HG02973 (cell line): ENCODE results near the gene NUDT12.

ENCODE experiments used
- ATAC-seq: cut with Tn5 transposase; IDR thresholded peaks from one replicate; pipeline ENCODE4 v1.9.1; 2021; ENCODE audit warnings: moderate library complexity; ENCODE audit not compliant: unreplicated experiment

Gene NUDT12

DNA sequence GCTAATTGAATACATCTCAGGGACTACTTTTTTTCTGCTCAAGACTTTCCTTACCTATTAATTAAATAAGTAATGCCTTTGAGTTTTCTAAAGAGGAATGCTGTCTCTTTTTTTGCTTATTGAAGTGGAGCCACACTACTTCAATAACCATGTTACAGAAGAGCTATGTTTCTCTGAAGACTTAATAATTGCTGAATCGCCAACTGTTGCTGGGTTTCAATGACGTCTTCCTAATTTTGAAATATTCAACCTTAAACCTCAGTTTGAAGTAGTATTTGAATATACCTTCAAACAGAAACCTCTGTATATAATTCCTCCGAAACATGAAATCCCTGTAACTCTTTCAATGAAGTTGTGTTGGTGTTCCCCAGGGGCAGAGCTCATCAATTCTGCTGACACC, 21.0 kb downstream of the NUDT12 start:
- no peak for ATAC-seq

DNA sequence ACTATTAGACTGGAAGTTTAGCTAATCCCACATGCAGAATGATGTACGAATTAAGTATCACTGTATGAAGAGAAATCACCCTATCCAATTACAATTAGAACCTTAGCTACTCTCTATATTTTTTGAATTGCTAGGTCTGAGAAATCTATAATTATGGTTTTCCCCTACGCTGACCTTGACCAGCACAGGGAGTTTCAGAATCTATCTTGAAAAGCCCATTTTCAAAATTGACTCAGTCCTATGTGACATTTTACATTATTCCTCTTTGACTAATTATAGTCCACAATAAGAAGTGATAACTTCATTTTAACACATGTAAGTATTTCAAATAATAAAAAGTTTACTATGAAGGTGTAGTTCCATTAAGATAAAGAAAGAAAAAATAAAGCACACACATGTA, 21.5 kb downstream of the NUDT12 start:
- ATAC-seq, result no peak

DNA sequence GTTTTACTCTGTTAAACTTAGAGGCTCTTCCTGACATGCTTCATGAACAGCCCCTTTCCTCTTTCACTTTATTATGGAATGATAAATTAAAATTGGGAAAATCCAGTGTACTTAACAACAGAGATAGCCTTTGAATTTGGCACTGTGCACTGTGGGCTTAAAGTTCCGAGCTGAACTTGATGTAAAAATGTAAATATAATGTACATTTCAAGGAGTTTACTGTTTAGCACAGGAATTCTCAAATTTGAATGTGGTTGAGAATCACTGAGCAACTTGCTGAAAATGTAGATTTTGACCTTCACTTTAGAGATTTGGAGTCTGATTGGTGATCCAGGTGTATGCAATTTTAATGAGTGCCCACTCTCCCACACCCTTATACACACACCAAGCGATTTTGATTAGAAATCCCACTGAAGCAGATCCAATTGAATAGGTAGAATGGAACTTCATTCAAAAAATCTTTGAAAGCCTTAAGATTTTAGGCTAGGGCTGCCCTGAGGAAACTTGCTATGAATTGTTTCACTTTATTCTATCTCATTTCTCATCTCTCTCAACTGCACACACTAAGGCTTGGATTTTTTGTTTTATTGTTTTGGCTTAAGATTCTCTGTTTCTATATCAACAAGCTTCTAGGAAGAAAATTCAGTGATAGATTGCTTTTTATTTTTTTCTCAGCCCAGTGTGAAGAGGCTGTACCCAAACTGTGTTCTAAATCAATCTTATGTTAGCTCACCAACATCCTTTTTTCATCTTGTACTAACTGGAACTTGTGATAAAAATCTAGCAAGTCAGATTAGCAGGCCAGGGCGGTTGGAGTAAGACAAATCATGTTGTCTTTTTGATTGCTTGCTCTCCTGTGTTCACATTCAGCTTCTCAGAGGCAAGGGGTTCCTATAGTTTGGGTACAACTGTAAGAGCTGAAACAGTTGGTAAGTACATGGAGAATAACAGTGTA, 22.9 kb downstream of the NUDT12 start:
- no peak for ATAC-seq

DNA sequence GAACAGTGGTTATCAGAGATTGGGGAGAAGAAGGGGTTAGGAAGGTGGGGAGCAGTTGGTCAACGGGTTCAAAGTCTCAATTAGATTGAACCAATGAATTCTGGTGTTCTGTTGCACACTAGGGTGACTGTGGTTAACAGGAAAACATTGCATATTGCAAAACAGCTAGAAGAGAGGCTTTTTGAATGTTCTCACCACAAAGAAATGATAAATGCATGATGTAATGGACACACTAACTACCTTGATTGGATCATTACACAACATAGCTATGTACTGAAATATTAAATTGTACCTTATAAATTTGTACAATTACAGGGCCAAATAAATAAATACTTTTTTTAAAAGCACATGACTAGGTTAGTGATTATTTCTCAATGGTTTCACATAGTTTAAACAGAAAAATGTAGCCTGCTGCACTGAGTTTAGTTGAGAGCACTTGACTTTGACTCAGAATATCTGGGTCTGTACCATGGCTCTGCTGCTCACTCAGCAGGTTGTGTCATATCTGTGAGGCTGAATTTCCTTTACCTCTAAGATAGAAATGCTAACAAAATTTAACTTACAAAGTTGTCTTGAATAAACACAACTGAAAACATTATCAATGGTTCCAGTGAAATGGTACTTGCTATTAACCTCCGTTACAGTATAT, 30.4 kb downstream of the NUDT12 start:
- ATAC-seq, result no peak

DNA sequence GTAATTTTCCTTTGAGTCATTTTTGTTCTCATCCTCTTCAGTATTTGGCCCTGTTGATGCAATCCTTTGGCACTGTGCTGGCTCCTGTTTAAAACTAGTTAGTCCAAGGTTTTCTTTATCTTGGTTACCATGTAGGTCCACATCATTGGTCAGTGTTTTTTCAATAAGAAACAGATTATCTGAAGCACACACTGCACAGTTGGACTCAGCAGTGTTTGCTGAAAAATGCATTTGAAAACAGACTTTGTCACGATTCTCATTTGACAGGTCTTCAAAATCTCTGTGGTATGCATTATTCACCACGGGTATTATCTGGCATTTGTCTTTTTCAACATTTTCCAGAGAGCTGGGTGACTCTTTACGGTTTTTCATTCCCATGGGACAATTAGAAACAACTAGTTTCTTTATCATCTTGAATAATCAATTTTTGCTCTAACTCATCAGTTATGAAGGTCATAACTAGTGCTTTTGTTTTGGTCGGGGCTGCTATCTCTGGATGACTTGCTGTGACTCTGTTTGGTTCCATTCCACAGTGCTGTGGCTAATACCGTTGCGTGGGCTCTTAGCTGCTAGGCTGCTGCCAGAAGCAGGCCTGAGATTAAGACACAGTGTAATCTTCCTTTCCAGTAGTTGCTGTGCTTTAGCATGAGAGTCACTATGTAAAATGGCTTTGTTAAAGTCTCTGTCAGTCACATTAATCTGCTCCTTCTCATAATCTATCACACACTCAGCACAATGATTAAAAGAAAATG, 36.2 kb downstream of the NUDT12 start:
- no peak for ATAC-seq

DNA sequence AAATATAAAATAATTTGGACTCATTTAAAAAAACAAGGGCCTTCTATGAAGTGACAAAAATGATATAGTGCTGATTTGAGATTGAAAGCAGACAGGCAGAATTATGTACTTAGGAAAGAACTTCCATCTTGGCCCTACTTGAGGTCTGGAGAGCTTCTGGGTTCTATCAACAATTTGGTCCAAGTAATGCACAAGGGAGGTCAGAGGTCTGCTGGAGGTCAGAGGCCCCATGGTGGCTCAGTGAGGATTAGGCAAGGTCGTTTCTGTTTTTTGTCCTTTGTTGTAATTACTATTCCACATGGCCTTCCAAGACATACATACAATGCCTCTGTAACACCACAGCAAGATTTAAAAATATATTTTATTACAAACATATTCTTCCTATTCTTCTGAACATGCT, 37.2 kb downstream of the NUDT12 start:
- no peak for ATAC-seq

DNA sequence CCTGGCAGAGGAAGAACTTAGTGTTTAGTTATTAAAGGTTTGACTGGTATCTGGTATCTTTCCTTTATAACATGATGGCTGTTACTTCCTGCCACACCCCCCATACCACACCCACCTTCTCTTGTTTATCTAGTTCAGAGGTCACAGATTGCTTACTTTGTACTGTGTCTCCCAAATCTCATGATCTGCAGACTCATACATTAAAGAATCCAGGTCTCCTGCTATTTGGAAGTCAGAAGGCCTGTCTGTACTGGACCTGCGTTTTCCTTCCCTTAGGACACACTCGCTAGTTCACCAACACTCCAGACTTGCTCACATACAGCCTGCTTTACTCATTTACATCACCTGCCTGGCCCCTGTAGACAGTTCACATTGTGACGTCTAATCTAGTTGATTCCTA, 39.3 kb downstream of the NUDT12 start:
- ATAC-seq, result no peak

DNA sequence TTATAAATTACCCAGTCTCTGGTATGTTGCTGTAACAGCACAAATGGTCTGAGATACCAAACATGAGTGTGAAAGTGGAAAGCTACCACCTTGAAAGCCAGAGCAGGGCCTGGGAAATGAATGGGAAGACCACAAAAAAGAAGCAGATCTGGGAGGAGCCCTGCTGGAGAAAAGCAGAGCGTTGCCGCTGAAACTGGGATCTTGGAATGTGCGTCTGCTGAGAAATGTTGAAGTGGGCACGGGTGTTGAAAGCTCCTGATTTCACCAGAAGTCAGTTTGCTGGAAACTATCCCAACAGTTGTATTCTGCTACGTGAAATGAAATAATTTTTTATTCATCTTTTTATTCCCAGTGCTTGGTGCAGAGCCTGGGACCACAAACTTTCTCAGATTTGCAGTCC, 40.0 kb downstream of the NUDT12 start:
- ATAC-seq, result no peak

DNA sequence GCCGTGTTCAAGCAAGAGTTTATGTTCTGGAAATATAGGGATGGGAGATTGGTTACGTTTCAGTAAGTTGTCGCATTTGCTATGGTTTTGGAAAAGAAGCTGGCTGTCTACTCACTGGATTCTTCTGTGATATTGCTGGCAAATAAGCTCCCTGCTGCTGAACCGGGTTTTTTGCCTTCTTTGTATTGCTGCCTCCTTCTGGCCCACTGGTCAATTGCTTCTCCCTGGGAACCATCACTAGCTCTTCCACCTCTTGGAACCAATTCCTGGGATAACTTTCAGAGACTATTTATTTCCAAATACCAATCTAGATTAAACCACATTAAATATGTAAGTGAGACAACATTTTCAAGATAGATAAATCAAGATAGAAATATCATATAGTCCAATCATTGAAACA, 43.0 kb downstream of the NUDT12 start:
- no peak for ATAC-seq

DNA sequence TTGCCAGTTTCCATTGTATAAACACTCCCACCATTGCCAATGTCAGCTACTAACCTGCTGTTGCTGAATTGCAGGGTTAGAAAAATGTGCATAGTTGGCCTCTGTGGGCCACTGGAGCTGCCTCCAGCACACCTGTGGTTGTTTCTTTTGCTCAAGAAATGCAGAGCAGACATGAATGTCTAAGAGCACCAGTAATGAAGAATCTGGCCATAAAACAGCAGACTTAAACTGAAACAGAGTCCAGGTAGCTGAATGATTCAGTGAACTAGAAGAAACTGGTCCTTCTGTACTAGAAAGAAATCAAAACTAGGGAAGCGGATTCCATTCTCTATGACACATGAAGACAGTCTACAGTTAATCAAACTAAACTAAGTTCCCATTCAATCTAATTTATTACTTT, 48.2 kb downstream of the NUDT12 start:
- ATAC-seq, result no peak

DNA sequence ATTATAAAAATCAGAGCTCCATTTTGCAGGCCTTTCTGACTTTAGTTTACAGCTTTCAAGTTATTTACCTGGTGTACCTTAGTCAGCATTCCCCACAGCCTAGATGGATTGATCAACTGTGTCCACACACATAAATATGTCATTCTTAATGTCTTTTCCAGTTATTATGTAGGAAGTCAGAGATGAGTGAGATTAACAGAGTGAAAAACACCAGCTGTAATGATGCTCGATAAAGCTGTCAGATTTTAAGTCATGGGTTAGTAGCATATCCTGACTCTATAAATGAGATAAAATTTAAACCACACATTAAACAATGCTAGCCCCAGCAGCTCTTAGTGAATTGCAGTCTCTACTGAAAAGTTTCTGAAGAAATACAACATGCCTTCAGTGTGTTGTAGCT, 48.9 kb downstream of the NUDT12 start:
- no peak for ATAC-seq

DNA sequence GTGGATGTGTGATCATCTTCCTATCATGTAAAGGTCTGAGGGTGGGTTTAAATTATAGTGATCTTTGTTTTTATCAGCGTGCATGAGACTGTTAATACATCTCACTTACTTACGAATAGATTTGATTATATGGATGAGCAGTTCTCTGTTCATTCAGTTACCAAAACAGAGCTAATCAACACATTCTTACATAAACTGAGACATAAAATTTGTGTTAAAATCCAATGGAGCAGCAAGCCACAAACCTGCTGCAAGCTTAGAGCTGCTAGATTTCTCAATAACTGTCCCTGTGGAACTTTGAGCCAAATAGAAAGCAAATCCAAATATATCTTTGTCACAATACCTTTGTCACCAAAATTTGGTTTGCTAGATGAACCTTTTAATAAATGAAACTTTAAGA, 50.1 kb downstream of the NUDT12 start:
- no peak for ATAC-seq

DNA sequence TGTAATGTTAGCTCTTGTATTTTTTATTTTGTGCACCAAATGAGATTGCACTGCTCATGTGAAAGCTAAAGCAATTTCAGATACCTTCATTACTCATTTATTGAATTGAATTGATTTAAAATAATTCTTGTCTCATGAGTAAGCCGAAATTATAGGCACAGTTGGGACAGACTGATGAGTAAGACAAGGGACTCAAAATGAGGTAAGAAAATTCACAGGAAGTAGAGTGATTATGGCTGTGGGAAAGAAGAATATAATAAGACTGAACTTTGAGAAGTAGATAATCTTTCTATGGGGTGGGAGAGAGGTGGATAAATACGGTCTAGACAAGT, 51.1 kb downstream of the NUDT12 start:
- ATAC-seq, result no peak

DNA sequence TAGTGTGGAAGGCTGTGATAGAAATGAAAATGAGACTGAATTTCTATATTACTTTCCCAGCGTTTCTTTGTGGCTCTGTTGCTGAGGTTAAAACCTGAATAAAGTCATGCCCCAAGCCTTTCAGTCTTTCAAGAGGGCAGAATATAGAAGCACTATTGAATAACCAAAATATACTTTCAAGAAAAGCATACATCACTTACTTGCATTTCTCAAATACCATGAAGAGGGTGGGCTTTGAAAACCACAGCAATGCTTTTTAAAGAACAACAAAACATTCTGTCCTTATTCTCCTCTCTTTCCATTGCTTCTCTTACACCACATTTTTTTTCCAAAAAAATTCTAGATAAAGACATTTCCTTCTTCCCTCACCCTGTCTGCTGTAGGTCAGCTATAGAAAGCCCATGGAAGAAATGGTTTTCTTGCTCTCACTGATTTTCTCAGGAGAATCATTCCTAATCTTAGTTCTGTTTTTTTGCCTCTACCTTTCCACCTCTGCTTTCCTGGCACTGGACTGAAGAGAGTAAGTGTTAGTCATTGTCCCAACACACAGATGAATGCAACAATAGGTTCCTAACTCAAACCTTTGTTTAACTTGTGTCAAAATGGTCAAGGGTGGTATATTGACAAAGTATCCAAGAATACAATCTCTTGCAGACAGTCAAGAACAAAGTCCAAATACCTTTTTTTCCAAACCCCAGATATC, 51.6 kb downstream of the NUDT12 start:
- no peak for ATAC-seq

DNA sequence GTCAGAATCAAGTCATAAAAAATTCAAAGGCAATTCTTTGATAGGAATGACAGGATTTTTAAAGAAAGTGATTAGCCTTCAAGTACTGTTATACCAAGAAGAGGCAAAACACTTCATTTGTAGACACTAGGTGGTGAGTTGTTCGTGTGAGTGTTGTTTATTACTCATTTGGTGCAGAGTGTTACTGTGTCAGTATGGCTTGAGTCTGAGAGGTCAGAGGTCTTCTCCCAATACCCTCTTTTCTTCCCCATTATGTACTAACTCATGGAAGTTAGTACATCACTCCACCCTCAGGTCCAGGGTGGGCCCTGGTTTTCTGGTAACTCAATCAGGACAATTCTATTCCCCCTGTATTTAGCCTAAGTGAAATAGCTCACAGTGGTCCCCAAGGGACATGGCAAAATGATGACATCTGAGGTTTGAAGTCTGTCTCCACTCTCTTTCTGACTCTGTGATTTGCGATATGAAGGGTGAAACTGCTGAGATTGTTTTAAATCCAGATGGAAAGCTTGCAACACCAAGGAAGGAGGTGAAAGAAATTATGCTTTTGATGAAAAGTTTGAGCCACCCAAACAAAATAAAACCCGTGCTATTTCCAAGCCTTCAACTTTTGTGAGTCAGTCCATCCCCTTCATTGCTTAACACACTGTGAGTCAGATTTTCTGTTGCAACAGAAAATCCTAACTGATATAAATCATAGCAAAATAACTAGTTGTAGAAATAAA, 56.8 kb downstream of the NUDT12 start:
- no peak for ATAC-seq

DNA sequence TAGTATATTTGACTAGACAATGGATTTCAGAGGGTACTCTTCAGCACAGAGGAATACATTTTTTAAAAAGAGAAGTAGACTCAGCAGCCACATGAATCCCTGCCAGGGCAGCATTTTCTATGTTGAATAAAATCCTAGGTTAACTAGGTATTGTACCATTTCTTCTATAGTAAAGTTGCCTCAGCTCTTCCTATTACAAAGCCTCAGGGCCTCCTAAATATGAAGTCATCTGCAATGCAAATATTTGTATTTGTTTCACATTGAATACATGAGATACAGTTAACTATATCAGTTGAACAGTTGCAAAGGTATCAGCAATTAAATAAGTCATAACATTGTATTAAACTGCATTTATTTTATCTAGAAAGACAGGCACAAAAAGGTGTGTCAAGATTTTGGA, 59.5 kb downstream of the NUDT12 start:
- no peak for ATAC-seq

DNA sequence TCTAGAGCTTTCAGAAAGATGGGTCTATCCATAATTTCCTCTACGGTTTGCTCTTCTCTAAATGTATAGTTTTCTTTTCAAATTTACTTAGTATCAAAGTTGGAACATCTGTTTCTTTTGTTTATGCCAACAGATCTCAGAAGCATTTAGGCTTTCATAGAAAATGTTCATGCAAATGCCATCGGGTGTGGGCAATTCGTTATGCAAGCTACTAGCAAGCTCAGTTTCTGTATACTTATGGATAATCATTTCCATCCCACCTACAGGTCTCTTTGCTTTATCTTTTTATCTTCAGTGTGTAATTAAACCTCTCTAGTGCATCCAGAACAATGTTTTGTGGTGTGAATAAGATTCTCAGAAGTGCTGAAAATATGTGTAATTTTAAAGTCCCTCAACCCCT, 59.9 kb downstream of the NUDT12 start:
- ATAC-seq, result no peak
